ENCODE data around the gene RTKN.
"Not testable (repeated sequence)": the region's sequence is repeated elsewhere in the genome, so short reads cannot be mapped to it uniquely, and the experiment has no call there.

RTKN gene

DNA sequence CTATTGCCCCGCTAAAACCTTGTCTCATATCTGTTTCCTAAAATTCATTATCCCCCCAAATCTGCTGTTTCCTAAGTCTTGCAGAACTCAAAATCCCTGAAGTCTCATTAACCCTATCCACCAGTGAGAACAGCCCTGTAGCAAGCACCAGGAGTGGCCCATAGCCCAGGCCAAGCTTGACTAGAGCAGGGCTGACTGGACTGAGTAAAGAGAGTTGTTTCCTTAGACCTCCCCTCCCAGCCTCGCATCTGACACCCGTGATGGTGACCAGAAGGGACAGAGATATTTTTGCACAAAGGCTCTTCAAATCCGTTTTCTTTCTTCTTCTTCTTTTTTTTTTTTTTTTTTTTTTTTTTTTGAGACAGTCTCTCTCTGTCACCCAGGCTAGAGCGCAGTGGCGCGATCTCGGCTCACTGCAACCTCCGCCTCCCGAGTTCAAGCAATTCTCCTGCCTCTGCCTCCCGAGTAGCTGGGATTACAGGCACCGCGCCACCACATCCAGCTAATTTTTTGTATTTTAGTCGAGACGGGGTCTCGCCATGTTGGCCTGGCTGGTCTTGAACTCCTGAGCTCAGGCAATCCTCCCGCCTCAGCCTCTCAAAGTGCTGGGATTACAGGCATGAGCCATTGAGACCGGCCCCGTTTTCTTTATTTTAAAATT is 21.2 kb downstream of the RTKN start:
- in situ Hi-C loops (cut with MboI; ENCODE audit: low pct_unique_long_range_greater_than_20kb, low sequenced_read_pairs); DNase-seq: not testable (repeated sequence)

DNA sequence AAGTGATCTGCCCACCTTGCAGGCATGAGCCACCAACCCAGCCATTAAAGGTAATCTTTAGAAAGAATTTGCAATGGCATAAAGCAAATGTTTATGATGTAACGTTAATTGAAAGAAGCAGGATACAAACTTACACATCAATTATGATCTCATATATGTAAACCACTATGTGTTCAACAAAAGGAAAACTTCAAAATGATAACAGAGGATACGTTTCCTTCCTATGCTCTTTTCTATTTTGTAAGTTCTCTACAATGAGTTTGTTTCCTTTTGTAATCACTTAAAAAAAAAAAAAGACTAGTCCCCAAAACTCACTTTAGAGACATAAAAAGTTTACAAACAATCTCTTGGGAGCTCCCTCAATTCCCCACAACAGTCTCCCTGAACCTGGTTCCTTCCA is 21.7 kb downstream of the RTKN start:
- in situ Hi-C loops (cut with MboI; ENCODE audit: low pct_unique_long_range_greater_than_20kb, low sequenced_read_pairs) = no loop called here
- DNase-seq = no peak

DNA sequence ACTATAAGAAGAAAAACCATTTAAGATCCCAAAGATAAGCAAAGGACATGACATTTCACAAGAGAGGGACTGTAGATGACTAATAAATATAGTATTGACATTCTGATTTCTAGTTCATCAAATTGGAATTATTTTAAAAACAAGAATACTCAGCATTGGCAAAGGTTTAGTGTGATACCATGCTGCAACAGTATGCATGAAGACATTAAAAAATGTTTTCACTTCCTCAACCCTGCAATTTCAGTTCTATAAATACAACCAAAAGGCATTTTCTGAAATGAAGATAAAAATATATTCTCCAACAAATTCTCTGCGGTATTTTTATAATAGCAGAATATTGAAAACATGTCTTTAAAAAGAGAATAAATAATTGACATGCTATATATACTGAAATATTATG is 22.4 kb downstream of the RTKN start:
- in situ Hi-C loops (cut with MboI; ENCODE audit: low pct_unique_long_range_greater_than_20kb, low sequenced_read_pairs) = no loop called here
- DNase-seq = no peak

DNA sequence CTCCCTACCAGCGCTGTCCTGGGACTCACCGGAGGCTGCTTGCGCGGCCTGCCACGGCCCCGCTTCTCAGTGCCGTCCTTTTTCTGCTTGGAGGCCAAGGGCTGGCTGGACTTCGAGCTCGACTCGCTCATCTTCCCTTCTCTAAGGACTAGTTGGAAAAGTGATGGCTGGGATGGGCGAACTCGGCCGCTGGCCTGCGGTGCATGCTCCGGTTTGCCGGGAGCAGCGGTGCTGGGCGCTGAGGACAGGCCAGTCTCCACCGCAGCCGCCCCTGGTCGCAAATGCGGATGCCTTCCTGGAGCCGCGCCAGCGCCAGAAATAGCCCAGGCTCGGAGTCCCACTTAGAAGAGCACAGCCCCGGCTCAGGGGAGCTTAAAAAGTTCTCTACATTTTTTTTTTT is 23.4 kb downstream of the RTKN start:
- in situ Hi-C loops (cut with MboI; ENCODE audit: low pct_unique_long_range_greater_than_20kb, low sequenced_read_pairs) = no loop called here
- DNase-seq = no peak

DNA sequence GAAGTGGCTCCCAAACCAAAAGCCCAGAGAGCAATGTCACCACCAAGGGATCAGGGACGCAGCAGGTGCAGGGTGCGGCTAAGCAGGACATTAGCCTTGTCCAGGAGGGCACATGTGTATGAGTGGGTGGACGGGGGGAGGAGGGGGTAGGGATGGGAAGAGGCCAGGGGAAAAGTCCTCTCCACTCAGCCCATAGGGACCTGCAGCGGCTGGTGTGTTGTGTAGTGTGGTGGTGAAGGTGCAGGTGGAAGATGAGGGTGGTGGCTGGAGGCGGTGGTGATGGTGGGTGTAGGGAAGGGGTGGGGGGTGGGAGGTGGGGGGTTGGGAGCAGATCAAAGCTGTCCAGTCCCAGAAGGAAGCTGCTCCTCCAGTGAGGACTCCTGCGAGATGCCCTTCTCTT is 24.0 kb downstream of the RTKN start:
- in situ Hi-C loops (cut with MboI; ENCODE audit: low pct_unique_long_range_greater_than_20kb, low sequenced_read_pairs) = no loop called here
- no peak for DNase-seq

DNA sequence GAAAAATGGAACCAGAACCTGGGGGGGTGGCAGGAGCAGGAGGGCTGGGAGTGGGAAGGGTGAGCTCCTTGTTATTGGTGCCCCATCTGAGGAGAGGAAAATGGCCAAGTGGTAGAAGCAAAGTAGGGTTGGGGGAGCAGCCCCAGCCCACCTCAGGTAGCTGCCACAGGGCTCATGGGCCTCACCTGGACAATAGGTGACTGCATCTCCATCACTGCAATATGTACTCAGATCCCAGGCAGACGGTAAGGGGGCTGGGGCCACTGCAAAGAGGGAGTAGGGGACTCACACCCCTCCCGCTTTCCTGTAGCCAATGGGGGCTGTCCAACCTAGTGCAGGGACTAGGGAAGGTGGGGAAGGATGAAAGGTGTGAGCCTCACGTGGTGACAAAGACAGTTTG is 24.5 kb downstream of the RTKN start:
- in situ Hi-C loops (cut with MboI; ENCODE audit: low pct_unique_long_range_greater_than_20kb, low sequenced_read_pairs) = no loop called here
- DNase-seq = no peak

DNA sequence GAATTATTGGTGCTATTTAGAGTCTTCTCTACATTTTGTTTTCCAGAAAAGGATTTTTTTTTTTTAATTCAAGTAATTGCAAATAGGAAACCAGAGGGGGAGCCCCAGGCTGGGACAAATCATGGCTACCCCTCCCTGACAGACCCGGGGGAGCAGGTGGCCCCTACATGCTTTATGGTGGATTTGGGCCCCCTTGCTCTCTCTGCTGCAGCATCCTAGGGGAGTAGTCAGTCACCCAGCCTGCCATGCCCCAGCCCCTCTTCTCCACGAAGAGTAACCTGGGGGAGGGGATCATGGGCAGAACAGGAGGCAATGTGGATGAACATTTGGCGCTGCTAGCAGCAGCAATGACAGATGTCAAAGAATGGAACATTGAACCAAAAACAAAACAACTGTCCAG is 25.0 kb downstream of the RTKN start:
- in situ Hi-C loops (cut with MboI; ENCODE audit: low pct_unique_long_range_greater_than_20kb, low sequenced_read_pairs) = no loop called here
- no peak for DNase-seq

DNA sequence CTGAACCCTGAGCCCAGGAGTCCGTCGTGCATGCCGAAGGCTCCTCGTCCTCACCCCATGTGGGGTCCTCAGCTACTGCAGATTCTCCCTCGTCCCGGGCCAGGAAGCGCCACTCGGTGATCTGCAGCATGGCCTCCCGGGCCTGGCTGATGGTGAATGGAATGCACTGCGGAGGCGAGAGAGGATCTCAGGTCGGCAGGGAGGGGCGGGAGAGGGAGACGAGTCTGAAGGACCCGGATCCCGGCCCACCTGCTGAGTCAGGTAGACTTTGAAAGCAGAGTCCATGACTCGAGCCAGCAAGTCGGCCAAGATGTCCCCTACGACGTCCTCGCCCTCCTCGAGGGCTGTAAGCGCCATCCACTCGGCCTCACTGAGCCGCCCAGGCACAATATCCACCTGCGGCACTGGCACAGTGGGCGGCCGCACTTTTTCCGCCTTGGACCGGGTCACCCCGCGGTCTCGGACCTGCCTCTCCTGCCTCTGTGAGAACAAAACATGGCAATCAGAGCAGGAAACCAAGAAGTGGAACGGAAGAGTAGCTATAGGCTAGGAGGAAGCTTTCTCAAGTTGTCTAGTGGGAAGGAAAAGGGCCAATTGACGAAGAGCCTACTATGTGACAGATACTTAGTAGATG is 25.9 kb downstream of the RTKN start:
- in situ Hi-C loops (cut with MboI; ENCODE audit: low pct_unique_long_range_greater_than_20kb, low sequenced_read_pairs) = no loop called here
- no peak for DNase-seq

DNA sequence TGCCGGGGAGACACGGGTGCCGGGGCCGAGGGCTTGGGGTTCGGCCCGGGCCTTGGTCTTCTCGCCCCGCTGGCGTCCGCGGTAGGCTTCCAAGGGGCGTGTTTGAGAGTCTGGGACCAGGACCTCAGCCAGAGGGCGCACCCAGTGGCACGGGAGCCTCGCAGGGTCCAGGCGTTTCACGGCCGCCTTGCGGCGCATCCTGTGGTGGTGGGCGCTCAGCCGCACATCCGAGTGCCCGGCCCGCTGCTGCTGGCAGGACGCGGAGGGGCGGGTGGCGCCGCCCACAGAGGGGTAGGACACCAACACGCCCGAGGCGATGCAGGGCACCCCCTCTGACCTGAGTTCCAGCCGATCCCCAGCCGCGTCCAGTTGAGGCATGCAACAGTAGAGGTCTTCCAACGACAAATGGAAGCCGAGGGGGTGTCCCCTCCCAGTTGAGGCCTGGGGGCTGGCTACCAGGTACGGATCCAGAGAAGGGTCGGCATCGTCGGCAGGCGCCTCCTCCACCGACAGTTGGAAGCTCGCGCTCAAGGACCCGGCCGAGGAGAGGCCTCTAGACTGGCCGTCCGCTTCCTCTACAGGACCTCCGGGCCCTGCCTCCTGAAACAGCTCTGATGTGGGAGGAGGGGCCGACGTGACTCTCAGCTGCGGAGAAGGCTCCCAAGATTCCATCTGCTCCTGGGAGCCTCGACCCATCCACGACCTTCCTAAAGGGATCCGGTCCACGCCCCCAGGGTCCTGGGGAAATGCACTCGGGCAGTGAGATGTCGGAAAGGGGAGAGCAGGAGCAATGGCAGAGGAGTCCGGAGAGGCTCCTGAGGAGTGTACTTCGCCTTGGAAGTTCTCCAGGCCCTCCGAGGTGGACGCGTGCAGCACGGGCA is 26.6 kb downstream of the RTKN start:
- in situ Hi-C loops (cut with MboI; ENCODE audit: low pct_unique_long_range_greater_than_20kb, low sequenced_read_pairs) = no loop called here
- DNase-seq = no peak

DNA sequence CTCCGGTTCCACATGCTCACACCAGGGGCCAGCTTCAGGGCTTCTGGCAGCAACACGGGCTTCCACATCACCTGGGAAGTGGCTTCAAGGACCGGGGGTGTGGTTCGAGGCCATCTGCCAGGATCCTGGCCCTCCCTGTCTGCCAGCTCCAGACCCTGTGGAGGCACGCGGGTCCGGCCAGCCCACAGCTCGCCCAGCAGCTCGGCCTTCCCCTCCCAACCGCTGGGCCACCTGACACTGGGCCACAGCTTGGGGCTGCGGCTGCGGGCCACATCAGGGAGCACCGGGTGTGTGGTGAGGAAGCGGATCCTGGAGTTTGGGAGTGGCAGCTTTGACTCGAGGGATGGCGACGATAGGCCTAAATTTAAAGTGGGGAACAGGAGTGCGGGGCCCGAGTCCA is 27.3 kb downstream of the RTKN start:
- DNase-seq = no peak
- in situ Hi-C loops (cut with MboI; ENCODE audit: low pct_unique_long_range_greater_than_20kb, low sequenced_read_pairs) = no loop called here

DNA sequence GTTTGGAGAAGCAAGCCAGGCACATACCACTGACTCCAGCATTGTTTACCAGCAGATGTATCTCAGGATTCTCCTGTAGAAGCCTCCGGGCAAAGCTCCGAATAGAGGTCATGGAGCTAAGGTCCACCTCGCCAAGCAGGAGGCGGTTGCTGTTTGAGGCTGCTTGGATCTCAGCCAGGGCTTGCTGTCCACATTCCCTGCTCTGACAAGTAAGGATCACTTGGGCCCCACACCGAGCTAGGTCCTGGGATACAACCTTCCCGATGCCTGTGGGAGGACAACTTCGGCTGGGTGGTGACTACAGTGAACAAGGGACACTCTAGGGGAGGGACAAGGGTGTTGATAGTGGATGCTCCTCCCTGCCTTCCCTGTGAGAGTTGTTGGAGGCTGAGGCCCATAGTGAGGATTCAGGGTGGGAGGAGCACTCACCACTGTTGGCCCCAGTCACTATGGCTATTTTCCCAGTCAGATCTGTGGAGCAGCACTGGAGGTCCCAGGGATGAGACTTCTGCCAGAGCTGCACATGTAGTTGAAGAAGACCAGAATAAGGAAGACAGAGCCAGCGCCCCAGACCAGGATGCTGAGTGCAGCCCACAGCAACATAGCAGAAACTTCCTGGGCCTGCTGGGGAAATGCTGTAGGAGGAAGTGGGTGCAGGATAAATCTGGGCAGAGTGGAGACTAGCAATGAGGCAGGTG is 28.6 kb downstream of the RTKN start:
- in situ Hi-C loops (cut with MboI; ENCODE audit: low pct_unique_long_range_greater_than_20kb, low sequenced_read_pairs) = no loop called here
- DNase-seq = peak; percentile 33

DNA sequence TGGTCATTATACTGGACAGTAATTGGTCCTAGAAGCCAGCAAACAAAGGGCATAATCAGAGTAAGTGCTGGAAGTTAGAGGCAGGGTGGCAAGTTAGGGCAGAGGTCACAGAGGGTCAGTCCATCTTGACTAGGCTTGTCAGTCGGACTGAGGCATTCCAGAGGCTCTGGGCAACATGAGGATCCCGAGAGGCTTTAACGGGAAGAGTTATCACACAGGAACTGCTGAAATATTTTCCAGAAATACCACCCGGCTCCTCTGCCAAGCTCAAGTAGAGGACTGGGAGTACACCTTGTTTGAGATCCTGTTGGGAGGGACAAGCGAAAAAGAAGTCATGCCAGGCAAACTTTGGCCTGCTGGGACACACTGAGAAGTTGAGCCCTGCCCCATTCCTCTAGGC is 34.1 kb downstream of the RTKN start:
- DNase-seq = no peak
- in situ Hi-C loops (cut with MboI; ENCODE audit: low pct_unique_long_range_greater_than_20kb, low sequenced_read_pairs) = no loop called here

DNA sequence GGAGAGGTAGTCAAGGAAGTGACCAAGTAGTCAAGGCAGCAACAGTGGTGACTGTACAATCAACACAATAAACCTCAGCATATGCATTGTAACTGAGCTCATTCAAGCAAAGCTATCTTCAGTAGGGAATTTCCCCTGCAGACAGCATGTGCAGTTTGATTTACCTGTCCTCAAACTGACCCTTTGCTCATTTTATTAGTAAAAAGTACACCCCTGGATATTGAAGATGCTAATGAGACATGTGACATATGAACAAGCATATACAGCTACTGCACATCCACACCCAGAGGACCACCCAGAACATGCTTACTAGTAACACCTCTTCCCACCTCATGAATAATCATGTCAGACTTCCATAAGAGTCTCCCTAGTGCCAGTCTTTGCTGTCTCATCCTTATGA is 35.7 kb downstream of the RTKN start:
- in situ Hi-C loops (cut with MboI; ENCODE audit: low pct_unique_long_range_greater_than_20kb, low sequenced_read_pairs) = no loop called here
- no peak for DNase-seq

DNA sequence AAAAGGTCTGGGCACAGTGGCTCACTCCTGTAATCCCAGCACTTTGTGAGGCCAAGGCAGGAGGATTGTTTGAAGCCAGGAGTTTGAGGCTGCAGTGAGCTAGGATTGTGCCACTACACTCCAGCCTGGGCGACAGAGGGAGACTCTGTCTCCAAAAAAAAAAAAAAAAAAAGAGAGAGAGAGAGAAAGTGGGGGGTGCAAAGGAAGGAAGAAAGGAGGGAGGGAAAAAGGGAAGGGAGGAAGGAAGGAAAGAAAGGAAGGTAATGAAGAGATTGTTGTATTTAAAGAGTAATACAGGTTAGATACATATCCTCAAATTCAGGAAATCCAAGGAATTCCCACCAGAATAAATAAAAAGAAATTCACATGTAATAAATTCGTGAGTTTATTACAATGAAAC is 39.8 kb downstream of the RTKN start:
- DNase-seq = no peak
- in situ Hi-C loops (cut with MboI; ENCODE audit: low pct_unique_long_range_greater_than_20kb, low sequenced_read_pairs) = no loop called here

DNA sequence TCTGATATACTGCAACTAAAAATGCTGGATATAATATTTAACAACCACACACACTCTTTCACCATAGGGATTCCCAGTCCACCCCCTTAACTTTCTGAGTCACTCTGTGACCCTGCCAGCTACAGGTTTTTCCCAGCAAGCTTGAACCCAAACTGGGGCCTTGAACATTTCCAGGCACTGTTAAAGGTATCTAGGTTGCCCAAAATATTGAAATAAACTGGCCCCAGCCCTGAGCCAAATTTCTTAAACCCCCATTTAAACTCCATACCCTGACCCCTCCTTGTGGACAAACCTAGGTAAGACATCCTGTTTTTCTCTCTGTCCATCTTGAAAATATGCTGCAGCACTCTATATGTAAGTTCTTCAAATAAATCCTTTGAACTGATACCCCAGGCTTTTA is 42.0 kb downstream of the RTKN start:
- in situ Hi-C loops (cut with MboI; ENCODE audit: low pct_unique_long_range_greater_than_20kb, low sequenced_read_pairs) = no loop called here
- DNase-seq = peak; percentile 69

DNA sequence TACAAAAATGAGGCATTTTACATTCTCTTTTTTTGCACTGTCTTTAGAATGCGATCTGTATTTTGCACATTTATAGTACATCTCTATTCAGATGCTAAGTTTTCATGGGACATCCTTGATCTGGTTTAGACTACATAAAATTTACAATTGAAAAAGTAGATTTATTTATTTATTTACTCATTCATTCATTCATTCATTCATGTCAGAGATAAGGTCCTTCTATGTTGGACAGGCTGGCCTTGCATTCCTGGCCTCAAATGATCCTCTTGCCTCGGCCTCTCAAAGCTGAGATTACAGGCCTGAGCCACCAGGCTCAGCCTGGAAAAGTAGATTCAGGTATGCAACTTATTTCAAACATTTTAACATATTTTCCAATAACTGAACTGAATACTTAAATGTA is 45.6 kb downstream of the RTKN start:
- in situ Hi-C loops (cut with MboI; ENCODE audit: low pct_unique_long_range_greater_than_20kb, low sequenced_read_pairs) = no loop called here
- DNase-seq = no peak

DNA sequence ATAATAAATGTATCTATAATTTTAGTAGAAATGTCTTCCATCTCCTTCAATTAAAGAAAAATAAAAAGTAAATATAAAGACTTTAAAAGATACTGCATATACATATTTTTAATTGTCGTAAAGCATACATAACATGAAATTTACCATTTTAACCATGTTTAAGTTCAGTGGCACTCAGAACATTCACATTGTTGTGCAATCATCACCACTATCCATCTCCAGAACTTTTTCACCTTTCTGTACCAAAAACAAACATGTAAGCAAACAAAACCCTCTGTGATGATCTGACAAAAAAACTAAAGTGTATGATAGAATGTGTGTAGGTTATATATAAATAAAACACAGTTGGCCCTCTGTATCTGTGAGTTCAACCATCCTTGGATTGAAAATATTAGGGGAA is 48.2 kb downstream of the RTKN start:
- in situ Hi-C loops (cut with MboI; ENCODE audit: low pct_unique_long_range_greater_than_20kb, low sequenced_read_pairs) = no loop called here

DNA sequence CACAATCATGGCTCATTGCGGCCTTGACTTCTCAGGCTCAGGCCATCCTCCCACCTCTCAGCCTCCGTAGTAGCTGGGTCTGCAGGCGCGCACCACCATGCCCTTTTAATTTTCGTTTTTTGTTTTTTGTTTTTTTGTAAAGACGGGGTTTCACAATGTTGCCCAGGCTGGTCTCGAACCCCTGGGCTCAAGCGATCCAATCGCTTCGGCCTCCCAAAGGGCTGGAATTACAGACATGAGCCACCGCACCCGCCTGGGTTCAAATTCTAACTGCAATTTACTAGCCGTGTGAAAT is 49.3 kb downstream of the RTKN start:
- DNase-seq = no peak
- in situ Hi-C loops (cut with MboI; ENCODE audit: low pct_unique_long_range_greater_than_20kb, low sequenced_read_pairs) = no loop called here

More for the DNA sequence above, 48.2 kb downstream of the RTKN start:
- no peak for DNase-seq

DNA sequence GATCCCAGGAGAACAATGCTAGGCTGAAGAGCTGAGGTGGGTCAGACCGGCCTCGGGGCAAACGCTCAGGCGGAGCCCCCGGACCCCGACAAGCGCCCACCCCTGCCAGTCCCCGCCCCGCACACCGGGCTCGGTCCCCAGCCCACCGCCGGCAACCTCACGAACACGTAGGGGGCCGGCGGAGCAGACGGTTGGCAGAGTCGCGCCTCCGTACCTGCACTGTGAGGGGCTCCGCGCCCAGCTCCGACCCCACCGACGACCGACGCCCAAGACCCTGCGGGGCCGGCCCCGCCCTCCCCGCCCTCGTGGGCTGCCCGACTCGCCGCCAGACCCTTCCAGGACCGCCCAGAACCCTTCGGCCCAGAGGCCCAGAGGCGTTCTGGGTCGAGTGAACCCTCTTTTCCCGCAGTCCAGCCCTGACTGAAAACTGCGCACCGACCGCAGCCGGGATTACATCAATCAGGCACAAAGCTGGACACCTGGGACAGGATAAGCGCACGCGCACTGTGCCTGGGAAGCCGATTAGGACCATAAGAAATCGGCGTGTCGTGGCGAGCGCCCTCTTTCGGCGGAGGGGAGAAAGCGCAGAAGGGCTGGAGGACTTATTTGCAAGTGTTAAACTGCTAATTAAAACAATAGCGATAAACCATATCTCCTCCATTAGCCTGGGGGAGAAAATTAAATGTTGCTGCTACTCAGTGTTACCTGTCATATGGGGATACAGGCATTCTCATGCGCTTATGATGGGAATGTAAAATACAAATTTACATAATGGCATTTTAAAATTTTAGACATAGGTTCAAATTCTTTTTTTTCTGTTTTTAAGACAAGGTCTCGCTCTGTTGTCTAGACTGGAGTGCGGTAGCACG is 49.9 kb downstream of the RTKN start:
- peak; percentile 92 for DNase-seq
- in situ Hi-C loops (cut with MboI; ENCODE audit: low pct_unique_long_range_greater_than_20kb, low sequenced_read_pairs) = no loop called here

Data from KBM-7 (cell line).